ENCODE data around the gene SOCS4.
"Not testable (repeated sequence)": the region's sequence is repeated elsewhere in the genome, so short reads cannot be mapped to it uniquely, and the experiment has no call there.

Gene SOCS4

GRCh38 chr14:55052269-55052930 lies 25.4 kb downstream of the SOCS4 start:
- DNase-seq = no peak

DNA sequence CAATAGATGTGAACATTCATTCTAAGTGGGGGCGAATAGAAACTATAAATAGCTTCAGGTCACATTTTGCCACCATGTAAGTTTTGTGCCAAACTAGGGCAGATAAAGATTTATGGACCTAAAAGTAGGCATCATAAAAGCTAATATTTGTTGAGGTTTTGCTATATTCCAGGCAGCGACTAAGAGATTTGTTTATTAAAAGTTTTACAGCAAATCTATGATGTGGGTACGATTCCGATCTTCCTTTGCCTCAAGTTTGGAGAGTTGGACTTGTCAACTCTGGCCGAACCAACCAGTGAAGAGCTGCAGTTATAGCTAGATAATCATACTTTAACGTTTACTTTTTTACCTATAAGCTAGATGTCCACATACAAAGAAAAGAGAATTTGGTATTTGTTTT lies 26.0 kb downstream of the SOCS4 start:
- no peak for DNase-seq

- no peak for DNase-seq
These were observed 26.5 kb downstream of the SOCS4 start for GRCh38 chr14:55053500-55053899.

GRCh38 chr14:55054098-55054497 lies 27.1 kb downstream of the SOCS4 start:
- DNase-seq = no peak

DNA sequence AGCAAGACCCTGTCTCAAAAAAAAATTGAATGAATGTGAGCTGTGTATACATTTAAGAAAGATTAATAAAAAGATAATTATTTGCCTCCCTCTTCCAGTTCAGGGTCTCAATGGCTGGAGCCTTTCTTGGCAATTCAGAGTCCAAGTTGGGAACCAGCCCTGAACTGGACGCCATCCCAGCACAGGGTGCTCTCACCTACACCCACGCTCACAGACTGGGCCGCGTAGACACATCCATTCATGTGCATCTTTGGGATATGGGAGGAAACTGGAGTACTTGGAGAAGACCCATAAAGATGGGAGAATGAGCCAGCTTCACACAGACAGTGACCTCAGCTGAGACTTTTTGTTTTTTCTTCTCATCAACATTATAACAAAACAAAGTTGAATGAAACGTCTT lies 30.9 kb downstream of the SOCS4 start:
- DNase-seq = no peak

DNA sequence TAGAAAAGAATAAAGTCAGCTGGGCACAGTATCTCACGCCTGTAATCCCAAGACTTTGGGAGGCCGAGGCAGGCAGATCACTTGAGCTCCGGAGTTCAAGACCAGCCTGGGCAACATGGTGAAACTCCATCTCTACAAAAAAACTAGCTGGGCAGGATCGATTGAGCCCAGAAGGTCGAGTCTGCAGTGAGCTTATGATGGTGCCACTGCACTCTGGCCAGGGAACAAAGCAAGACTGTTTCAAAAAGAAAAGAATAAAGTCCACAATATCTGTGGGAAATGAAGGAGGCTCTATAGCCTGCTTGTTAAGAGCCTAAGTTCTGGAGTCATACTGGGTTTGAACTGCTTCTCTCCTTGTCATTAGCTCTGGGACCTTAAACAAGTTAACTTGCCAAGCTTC lies 32.3 kb downstream of the SOCS4 start:
- no peak for DNase-seq

DNA sequence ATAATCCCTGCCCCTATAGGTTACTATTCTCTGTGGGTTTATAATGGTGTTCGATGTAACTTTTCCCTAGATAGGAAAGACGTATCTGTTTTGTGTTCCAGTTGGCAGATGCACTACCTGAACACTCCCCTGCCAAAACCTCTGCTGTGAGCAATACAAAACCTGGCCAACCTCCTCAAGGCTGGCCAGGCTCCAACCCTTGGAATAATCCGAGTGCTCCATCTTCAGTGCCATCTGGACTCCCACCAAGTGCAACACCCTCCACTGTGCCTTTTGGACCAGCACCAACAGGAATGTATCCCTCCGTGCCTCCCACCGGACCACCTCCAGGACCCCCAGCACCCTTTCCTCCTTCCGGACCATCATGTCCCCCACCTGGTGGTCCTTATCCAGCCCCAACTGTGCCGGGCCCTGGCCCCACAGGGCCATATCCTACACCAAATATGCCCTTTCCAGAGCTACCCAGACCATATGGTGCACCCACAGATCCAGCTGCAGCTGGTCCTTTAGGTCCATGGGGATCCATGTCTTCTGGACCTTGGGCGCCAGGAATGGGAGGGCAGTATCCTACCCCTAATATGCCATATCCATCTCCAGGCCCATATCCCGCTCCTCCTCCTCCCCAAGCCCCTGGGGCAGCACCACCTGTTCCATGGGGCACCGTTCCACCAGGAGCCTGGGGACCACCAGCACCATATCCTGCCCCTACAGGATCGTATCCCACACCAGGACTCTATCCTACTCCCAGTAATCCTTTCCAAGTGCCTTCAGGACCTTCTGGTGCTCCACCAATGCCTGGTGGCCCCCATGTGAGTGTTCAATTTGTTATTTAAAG lies 35.7 kb downstream of the SOCS4 start:
- DNase-seq = no peak

- not testable (repeated sequence) for DNase-seq
These were observed 37.9 kb downstream of the SOCS4 start for GRCh38 chr14:55064896-55065295.

- no peak for DNase-seq
These were observed 38.4 kb downstream of the SOCS4 start for GRCh38 chr14:55065411-55065810.

DNA sequence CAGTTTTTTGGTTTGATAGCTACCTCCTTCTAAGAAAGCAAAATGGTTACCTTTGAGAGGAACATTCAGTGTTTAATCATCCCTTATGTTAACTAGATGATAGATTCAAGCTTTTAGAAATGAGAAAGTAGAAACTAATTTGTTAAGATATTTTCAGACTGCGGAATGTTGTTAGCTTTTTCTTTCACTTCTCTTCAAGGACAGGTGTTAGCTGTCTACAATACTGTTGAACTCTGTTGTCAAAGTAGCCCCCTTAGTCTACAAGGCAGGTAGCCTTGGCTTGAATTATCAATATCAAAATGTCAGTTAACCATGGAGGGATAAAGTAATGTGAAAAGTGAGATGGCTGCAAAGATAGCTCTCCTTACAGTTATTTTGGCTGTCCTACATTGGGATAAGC lies 39.2 kb downstream of the SOCS4 start:
- no peak for DNase-seq

DNA sequence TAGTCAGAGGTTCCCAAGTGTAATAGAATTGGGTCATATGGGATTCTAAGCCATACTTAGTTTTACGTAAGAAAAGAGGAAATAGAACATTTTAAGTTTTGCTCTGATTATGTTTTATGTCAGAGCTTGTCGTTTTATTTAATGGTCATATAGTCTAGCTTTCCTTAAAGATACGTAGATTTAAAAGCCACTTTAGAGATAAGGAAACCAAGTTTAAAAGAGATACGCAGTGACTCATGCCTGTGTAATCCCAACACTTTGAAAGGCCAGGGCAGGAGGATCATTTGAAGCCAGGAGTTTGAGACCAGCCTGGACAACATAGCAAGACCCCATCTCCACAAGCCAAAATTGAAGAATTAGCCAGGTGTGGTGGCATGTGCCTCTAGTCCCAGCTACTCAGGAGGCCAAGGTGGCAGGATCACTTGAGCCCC lies 44.0 kb downstream of the SOCS4 start:
- no peak for DNase-seq

DNA sequence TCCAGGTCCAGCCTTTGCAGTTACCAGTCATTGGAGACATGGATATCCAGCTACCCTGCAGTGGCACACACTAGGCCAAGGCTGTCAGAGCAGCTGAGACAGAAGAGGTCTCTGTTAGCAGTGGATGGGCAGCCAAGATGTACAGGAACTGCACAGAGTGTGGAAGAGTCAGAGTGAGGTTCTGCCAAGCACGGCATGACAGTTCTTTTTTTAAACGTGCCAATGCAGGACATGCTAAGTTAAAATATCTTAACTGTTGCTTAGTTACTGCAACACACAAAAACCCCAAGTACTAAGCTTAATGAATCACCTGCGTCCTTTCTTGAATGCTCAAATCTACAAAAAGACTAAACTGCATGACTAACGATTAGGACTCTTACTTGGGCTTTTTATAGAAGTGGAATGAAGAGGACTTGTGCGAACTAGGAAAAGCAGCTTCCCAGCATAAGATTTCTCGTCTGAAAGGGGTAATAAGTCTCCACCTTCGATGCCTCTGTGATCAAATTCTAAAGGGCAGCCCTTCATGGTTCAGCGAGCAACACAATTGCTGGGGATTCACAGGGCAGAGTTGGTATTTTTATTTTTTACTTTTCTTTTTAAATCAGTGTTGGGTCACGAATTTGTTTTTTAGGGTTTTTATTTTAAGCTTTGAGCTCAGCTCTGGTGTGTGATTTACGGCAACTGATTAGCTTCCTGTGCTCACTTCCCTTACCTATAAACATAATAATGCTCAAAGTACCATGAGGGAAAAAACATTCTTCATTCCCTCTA lies 45.0 kb downstream of the SOCS4 start:
- DNase-seq = peak; percentile 50

GRCh38 chr14:55073856-55074255 lies 46.8 kb downstream of the SOCS4 start:
- DNase-seq = no peak

DNA sequence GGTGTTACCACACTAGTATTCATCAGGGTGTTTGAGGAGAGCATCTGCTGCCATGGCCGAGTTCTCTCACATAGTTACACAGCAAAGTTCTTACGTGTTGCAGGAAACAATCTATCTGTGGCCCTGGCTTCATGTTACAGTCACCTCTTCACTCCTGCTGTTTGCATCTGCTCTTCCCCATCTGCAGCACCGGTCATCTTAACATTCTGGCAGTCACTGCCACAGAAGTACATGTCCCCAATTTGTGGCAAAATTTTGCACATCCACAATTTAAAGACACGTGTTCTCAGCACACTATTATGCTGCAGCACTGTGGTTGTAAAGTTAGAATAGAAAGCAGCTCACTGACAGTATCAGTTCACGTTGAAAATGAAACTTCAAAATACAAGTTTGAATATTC lies 47.6 kb downstream of the SOCS4 start:
- no peak for DNase-seq

- no peak for DNase-seq
These were observed 48.7 kb downstream of the SOCS4 start for GRCh38 chr14:55075628-55076175.

GRCh38 chr14:55077170-55078151 lies 50.4 kb downstream of the SOCS4 start:
- DNase-seq = no peak

- not testable (repeated sequence) for DNase-seq
These were observed 52.9 kb downstream of the SOCS4 start for GRCh38 chr14:55079961-55080360.

DNA sequence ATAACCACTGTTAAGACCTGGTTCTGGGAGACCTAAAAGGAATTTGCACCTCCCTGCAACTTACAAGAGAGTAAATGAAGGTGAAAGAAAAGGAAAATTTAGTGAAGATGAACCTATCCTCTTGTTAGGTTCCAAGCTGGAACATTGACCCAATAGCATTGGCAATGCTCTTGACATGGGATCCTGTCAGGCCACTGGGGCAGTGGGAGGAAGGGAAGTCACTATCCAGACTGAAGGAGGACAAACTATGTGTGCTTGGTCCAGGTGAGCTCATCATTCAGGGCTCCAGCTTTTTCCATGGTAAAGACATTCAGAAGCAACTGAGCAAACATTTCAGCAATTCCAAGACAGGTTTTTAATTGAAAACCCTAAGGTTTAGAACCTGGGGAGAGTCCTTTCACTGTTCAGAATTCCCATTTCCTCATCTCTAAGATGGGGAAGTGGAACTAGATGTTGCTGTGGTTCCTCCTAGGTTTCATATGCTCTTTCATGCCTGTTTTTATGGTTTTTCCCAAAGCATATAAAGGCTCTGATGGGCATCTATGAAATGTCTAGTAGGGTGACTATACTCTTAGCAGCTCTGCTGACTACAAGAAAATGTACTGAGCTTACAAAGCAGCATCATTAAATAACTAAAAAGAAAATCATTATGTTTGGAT lies 57.5 kb downstream of the SOCS4 start:
- DNase-seq = no peak

- peak; percentile 34 for DNase-seq
These were observed 58.1 kb downstream of the SOCS4 start for GRCh38 chr14:55085060-55085660.

GRCh38 chr14:55086938-55087337 lies 59.9 kb downstream of the SOCS4 start:
- no peak for DNase-seq

- DNase-seq = no peak
These were observed 61.3 kb downstream of the SOCS4 start for GRCh38 chr14:55088356-55088755.

Measured in DMS79 (cell line).